Posterior vena cava (tissue), 2 donors: Measurements from ENCODE around the gene SH3RF3. TPM values are rescaled to one million over a fixed set of nuclear protein-coding genes. Genes with fewer than 3 reads are reported as not detected.

Source experiments
- DNase-seq: peaks from one replicate; pipeline ENCODE4 v3.0.0-alpha.2; 2020; ENCODE audit warnings: low spot score
- intact Hi-C, 2 donors: fragments of 100-400 bp; cut with DNase I; formaldehyde crosslinking; loops; one replicate each; pipeline versions ENCODE4 v1.14.1 to v1.14.2; 2022 to 2023
- total RNA-seq, 2 donors: library from RNA; stranded (reverse); fragmentation: NEBNext Ultra II Directional; extraction: Animal tissue kit (Norgen Biotek cat#: 25700); gene quantifications; one replicate each; pipeline ENCODE4 v1.2.1, GENCODE V29; 2021
- donor health status: DM: yes; HTN: yes; CAD: no.
- donor health status: DM: yes; HTN: yes; CAD: no.

SH3RF3 gene
- total RNA-seq, 2 donors from 2014 or later, result 10.1 to 14.1 TPM

DNA sequence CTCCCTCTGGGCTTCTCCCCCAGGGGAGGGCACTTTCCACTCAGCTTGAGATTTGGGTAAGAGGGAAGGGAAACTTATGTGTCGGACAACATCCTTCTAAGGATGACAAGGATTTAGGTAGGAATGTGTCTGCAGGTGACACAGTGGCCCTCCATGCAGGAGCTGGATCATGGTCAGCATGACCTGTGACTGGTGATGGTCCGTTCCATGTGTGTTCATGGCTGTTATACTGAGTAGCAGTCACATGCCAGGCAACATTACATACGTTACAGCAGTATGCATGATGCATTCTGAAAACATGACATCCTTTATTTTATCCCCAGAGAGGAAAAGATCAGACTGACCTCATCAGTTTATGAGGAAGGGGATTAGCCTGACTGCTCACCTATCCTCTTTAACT lies 292.6 kb downstream of the SH3RF3 start:
- DNase-seq, result no peak
- intact Hi-C loops, result no loop called here

DNA sequence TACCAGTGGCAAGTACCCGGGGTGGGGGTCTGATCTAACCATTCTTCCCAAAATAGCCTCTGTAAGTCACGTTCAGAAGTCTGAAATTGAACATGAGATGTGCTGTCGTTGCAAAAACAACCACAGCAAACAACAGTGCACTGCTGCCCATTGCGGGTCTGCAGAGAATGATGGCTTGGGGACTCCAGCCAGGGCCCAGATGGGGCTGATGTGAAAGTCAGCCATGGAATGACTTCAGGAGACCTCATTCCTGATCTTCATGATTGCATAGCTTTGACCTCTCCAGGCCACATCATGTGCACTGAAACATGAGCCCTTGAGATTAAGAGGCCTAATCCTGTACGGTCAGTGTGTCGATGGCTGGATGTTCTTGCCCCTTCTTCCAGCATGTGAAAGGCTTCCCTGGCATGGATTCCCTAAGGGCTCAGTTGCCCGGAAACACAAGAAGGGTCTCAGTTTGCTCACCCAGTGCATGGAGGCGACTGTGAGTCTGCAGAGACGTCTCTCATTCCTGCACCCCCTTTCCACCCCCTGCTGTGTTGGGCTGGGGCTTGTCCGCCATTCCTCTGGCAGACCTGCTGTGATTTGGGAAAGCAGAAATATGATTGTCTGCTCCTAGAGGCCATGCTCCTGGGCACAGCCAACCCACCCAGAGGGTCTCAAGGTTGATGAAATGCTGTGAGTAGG lies 293.2 kb downstream of the SH3RF3 start:
- peak; percentile 56 for DNase-seq
- intact Hi-C loops, result no loop called here

DNA sequence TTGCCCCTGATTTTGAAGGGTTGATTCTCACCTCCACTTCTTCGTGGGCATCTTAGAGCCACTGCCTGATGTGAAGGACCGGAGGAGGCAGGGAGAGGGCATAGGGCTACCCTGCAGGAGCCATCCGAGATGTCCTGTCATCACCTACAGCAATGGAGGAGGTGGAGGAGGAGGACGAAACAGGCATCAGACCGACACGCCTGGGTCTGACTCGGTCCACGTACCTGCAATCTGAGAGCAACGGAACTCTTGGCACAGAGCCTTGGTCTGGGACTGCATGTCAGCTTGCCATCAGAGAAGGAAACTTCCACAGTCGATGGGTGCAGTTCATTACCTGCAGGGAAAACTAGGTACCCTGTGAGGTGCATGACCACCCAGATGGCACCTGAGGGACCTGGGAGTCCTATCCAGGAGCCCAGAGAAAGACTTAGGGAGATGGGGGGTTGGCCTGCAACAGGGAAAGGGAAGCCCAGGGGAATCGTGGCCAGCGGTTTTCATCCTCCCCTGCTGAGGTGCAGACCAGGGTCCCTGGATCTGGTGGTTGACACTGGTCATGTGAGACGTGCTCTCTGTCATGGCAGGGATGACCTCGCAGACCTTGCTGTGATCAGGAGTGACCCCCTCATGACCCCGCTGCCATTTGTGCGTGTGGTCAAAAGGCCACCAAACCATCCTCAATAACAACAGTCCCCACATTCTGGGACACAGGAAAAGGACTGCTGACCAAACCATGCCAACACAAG lies 293.9 kb downstream of the SH3RF3 start:
- DNase-seq, result peak; percentile 62

DNA sequence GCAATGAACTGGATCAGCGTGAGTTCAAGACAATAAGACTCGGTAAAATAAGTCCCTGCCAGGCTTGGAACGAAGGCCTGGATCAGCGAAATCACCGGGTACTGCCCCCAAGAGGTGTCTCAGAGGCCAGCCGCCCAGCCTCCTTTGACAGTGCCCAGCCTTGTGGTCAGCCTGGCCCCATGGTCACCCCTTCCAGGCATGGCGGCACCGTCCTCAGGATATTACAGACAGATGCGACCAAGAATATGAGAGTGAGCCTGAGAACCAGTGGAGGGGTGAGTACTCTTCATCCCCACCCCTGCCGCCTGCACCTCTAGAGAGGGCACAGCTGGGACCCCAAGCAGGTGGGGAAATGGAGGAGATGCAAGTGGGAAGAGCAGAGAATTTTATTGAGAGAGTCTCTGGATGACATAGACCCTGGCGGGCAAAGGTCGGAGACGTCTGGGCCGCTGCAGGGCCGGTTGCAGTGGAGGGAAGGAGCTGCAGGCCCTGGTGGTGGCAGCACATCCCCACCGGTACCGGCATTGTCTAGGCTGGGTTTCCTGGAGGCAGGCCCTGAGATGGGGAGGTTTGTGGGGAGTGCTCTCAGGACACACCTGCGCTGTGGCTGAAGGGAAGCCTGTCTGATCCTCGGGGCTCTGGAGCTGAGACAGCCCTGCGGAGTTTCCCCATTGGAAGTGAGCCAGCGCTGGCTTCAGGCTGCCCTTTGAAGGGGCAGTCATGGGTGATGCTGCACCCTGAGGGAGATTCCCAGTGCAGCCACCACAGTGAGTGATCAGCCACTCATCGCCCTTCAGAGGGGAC lies 294.8 kb downstream of the SH3RF3 start:
- peak; percentile 77 for DNase-seq
- intact Hi-C loops, result no loop called here

More for the DNA sequence above, 293.9 kb downstream of the SH3RF3 start:
- intact Hi-C loops, result no loop called here

DNA sequence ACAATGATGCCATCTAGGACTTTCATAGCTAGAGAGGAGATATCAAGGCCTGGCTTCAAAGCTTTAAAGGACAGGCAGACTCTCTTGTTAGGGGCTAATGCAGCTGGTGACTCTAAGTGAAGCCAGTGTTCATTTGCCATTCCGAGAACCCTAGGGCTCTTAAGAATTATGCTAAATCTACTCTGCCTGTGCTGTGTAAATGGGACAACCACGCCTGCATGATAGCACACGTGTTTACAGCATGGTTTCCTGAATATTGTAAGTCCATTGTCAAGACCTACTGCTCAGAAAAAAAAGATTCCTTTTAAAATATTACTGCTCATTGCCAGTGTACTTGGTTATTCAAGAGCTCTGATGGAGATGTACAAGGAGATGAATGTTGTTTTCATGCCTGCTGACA lies 296.4 kb downstream of the SH3RF3 start:
- intact Hi-C loops, result no loop called here
- no peak for DNase-seq

DNA sequence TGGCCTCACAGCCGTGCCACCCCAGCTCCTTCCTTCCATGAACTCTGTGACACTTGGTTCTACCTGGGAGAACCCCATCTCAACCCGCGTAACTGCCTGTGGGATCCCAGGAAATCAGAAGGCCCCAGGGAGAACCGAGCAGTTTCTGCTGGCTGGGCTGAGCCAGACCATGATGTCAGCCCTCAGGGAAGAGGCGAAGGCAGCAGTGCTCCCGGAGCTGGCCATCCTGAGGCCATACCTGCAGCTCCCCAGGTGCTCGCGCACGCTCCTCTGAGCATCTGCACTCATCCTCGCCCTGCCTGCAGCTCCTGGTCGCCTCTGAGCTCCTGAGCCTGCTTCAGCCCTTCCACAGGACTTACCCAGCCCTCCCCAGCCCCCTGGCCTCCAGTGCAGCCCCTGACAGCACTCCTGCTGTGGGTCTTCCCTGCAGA lies 298.7 kb downstream of the SH3RF3 start:
- peak; percentile 49 for DNase-seq
- intact Hi-C loops, result no loop called here

DNA sequence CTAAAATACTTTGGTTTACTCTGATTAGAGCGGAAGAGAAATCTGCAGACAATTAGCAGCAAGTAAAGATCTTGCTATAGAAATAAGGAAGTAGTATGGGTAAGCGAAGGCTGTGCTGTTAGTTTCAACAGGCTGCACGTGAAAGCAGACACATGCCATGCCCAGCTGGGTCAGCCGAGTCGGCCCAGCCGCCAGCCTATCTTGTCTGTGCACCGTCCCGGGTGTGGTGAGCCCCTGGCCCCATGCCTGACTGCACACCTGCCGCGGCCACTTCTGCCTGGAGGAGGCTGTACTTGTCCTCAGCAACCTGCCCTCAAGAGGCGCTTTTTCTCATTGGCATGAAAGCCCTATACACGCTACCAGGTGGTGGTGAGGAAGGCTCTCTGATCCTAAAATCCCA lies 299.3 kb downstream of the SH3RF3 start:
- intact Hi-C loops, result no loop called here
- DNase-seq, result peak; percentile 51

DNA sequence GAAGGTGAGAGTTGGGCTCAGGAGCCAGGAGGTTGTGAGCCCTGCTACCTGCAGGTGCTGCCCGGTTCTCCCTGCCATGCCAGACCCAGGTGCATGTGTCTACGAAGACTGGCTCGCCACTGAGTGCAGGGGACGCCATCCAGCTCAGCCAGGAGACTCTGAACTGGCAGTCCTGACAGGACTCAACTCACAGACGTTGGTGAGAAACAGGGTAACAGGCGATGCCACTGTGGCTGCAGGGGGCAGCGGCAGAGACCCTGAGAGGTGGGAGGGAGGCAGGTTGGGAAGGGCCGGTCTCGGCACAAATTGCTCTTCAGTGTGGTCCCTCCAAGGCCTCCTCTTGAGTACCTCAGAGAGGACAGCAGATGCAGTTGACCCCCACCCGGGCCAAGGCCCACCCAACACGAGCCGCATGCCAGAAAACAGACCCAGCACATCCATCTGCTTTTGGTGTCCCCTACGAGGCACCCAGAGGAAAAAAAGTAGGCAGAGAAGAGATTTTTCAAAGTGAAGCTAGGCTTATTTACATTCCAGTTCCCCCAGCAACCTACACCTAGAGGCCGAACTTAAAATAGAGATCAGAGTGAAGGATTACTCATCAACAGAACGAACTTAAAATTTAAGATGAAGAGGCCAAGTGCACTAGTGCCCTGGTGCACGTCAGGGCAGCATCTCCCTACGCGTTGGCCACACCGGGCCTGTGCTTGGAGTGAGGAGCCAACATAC lies 300.0 kb downstream of the SH3RF3 start:
- intact Hi-C loops, result no loop called here

DNA sequence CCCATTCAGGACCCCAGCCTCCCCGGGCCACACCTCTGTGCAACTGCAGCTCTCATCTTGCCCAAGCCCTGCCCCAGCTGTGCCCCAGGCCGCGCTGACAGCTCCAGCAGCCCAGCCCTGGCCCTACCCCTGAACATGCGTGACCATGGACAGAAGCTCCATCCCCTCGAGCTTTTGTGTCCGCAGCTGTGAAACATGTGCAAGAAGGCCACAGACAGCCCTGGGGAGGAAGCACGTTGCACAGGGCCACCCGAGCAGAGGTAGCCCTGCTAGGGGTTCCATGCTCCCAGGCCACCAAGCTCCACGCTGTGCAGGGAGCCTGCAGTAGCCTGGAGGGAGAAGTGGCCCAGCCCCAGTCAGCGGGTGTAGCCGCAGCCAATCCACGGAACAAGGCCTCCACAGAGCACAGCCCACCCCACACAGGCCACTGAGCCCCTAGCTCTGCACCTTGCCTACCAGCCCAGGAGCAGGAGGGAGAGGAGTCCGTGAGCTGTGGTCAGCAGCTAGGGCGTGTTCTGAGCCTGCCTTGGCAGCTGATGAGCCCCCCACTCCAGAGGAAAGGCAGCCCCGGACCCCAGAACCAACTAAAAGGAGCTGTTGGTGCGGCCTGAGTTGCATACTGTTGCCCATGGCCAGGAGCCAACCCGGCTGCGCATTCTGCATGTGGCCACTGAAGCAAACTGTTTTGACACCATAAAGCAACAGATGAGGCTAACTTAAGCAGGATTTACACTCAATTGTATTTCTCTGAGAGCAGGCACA lies 300.7 kb downstream of the SH3RF3 start:
- intact Hi-C loops, result no loop called here
- peak; percentile 73 for DNase-seq

More for the DNA sequence above, 300.0 kb downstream of the SH3RF3 start:
- peak; percentile 55 for DNase-seq

DNA sequence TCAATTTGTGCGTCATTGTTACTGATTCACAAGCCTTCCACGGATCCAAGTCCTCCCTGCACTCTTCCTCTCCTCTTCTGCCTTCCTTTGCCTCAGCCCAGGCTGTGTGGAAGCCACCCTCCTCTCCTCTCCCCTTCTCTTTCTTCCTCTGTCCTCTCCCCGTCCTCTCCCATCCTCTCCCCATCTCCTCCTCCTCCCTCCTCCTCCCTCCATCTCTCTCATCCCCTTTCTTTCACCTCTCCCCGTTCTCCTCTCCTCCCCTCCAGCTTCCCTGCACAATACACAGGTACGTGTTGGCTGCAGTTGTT lies 301.3 kb downstream of the SH3RF3 start:
- intact Hi-C loops, result no loop called here
- no peak for DNase-seq

DNA sequence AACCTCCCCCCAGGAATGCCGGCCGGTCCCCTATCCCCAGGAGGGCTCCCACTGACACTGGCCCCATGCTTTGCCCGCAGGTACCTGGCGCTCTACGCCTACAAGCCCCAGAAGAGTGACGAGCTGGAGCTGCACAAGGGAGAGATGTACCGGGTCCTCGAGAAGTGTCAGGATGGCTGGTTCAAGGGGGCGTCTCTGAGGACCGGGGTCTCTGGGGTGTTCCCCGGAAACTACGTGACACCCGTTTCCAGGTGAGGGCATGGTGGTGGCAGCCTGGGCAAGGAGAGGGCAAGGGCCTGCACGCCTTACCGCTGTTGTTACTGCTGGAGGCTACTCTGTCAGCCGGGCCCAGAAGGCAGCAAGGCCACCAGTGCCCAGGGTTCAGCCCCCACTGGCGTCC lies 303.4 kb downstream of the SH3RF3 start:
- intact Hi-C loops, result no loop called here
- DNase-seq, result peak; percentile 79

DNA sequence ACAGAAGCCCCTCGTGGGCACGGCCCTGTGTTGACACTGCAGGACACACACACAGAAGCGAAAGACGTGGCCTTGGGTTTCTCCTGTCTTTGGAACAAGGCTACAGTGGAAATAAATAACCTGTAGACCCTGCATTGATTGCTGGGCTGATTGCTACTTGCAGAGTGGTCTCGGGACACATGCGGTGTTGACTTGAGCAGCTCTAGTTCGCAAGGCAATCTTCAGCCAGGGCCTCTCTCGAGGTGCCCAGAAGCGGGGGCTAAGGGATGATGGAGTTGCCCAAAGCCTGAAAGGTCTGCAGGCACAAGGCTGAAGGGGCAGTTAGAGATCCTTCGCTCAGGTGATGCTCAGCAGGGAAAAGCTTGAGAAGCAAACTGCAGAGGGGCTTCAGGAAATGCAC lies 304.5 kb downstream of the SH3RF3 start:
- intact Hi-C loops, result no loop called here
- peak; percentile 69 for DNase-seq

DNA sequence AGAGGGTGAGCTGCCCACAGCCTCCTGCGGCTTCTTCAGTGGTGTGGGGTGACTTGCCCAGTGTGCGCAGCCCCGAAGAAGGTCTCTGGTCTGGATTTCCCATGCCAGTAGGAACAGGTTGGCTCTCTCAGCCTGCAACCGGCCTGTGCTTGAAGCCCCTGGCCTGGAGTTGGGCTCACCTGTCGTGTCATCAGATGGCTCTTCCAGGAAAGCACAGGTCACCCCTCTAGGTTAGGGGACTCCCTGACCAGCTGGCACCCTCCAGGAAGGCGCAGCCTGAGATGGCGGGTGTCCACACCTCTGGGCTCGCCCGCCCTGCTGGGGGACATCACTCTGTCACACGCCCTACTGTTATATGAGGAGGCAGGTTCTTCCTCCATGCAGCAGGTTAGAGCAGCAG lies 304.9 kb downstream of the SH3RF3 start:
- peak; percentile 67 for DNase-seq
- intact Hi-C loops, result no loop called here

DNA sequence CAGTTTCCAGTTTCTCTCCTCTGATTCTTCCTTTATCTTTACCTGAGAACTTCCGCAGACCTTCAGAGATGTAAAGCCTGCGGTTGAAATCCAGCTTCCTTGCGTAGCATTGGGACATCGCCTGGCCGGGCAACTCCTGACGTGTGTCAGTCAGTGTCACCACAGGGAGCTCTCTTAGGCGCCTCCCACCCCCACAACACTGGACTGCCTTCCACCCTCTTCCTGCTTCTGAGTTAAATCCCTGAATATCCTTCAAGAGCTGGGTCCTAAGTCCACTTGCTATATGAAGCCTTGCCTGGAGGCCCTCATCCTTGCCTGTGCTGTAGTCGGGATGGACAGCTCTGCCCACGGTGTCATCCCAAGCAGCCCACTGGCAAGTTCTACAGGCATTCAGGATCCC lies 305.3 kb downstream of the SH3RF3 start:
- intact Hi-C loops, result no loop called here
- peak; percentile 52 for DNase-seq

DNA sequence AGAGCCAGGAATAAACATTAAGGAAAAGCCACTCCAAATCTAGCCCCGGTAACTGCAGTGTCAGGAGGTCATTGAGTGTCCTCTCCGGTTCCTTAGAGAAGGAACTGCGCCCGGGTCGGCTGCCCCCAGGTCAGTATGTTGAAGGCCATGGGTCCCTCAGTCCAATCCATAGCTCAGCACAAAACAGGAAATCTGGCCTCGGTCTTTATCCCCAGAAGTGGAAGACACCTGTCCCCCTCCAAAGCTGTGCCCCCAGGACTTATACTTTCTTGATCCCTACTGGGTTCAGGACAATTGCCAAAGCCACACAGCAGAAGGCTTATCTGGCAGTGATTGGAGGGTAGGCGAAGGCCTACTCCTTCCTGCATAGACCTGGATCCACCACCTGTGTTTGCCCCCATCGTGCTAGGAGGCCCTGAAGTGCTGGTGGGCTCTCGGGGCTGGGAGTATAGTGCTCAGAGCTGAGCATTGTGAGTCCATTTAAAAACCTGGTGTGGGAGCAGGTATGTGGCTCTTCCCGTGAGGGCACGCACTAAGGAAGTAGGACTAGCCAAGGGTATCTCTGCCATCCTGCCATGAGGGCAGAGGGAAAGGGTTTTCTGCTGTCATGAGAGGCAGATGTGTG lies 306.2 kb downstream of the SH3RF3 start:
- peak; percentile 62 for DNase-seq
- intact Hi-C loops, result no loop called here

DNA sequence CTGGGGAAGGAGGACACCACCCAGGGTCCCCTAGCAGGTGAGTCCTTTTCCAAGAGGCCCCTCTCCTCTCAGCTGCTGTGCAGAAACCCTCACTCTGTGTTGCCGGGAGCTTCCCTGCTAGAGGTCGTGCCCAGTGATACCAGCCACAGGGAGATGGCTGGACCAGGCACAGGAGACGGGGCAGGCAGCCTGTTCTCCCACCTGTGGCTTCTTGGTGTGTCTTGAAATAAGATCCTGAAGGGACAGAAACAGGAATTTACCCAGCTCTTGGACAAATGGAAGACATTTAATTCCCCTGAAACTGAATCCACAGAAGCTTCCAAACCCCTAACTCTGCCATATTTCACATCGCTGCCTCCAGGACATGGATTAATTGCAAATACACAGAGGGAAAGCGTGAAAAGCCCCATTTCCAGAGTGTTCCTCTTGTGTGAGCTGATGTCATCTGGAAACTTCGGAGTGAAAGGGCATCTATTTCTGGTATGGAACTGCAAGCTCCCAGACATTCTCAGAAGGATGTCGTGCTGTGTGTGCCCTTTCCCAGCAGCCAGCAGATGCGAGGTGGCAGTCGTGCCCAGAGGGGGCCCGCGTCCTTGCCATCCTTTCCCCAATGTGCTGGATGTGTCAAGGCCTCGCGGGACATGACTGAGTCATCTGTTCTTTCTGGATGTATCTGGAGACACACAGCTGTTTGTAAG lies 307.0 kb downstream of the SH3RF3 start:
- DNase-seq, result peak; percentile 94
- intact Hi-C loops, result no loop called here

DNA sequence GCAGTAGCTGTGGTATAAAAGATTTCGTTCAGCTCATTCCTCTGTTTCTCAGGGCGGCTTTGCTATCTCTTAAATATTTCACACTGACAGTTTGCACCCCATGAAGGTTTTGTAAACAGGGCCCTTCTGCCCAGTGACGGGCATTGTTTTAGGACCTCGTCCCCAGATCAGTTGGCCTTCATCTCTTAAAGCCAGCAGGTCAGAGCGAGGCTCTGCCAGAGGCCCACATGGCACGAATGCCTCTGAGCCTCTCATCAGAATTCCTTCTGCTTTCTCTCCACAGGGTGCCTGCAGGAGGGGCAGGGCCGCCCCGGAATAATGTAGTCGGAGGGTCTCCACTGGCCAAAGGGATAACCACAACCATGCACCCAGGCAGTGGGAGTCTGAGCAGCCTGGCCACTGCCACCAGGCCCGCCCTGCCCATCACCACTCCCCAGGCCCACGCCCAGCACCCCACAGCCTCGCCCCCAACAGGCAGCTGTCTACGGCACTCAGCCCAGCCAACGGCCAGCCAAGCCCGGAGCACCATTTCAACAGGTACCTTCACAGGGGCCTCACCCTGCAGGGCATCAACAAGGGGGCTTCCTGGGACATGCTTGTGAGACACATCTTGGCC lies 307.7 kb downstream of the SH3RF3 start:
- intact Hi-C loops, result no loop called here
- peak; percentile 83 for DNase-seq
